ENCODE data around the gene PERM1. TPM values are rescaled to one million over a fixed set of nuclear protein-coding genes. Genes with fewer than 3 reads are reported as not detected.
"Not testable (repeated sequence)": the region's sequence is repeated elsewhere in the genome, so short reads cannot be mapped to it uniquely, and the experiment has no call there.

PERM1 gene
- total RNA-seq, 2 donors from 2014 or later, result not detected

- H3K36me3 Mint-ChIP-seq, result no peaks in the 10 kb centered on the region
- no peaks in the 10 kb centered on the region for H3K4me1 Mint-ChIP-seq (ENCODE audit: low read depth in 2 of 2)
- no peak overlapping the region for H3K4me3 Mint-ChIP-seq
- peaks cover 11 to 29% of the 10 kb centered on the region in 2 donors for H3K27me3 Mint-ChIP-seq
- no peaks in the 10 kb centered on the region for H3K9me3 Mint-ChIP-seq
- peak; percentile 62 to 80 for ATAC-seq
- no peak overlapping the region for H3K27ac Mint-ChIP-seq
- no peak for DNase-seq (ENCODE audit: low spot score)
Observed at GRCh38 chr1:983798-984475, 2.0 kb upstream of the PERM1 start.

GRCh38 chr1:982765-983436 lies 1.0 kb upstream of the PERM1 start:
- H3K27ac Mint-ChIP-seq, result no peak overlapping the region
- no peak for DNase-seq (ENCODE audit: low spot score)
- H3K36me3 Mint-ChIP-seq, result no peaks in the 10 kb centered on the region
- ATAC-seq, result no peak
- H3K9me3 Mint-ChIP-seq, result no peaks in the 10 kb centered on the region
- peaks cover 6 to 22% of the 10 kb centered on the region in 2 donors for H3K27me3 Mint-ChIP-seq
- no peak overlapping the region for H3K4me3 Mint-ChIP-seq
- no peaks in the 10 kb centered on the region for H3K4me1 Mint-ChIP-seq (ENCODE audit: low read depth in 2 of 2)

GRCh38 chr1:981491-981954 lies 370 bp downstream of the PERM1 start:
- ATAC-seq (no peak), DNase-seq (ENCODE audit: low spot score) (no peak)
- no peaks in the 10 kb centered on the region for H3K9me3 Mint-ChIP-seq
- no peak overlapping the region for H3K27ac Mint-ChIP-seq
- no peak overlapping the region for H3K4me3 Mint-ChIP-seq
- H3K36me3 Mint-ChIP-seq, result no peaks in the 10 kb centered on the region
- peaks cover 6 to 22% of the 10 kb centered on the region in 2 donors for H3K27me3 Mint-ChIP-seq
- H3K4me1 Mint-ChIP-seq (ENCODE audit: low read depth in 2 of 2), result no peaks in the 10 kb centered on the region

GRCh38 chr1:980602-981395 lies 1.1 kb downstream of the PERM1 start:
- Mint-ChIP-seq H3K36me3 (no peaks in the 10 kb centered on the region), H3K9me3 (no peaks in the 10 kb centered on the region), H3K27me3 (peaks cover 7 to 14% of the 10 kb centered on the region in 2 donors), H3K4me3 (no peak overlapping the region), H3K4me1 (ENCODE audit: low read depth in 2 of 2) (peaks cover 0 to 2% of the 10 kb centered on the region in 2 donors), H3K27ac (no peak overlapping the region)
- ATAC-seq, result no peak
- DNase-seq (ENCODE audit: low spot score), result no peak

- Mint-ChIP-seq H3K36me3 (no peaks in the 10 kb centered on the region), H3K4me3 (no peak overlapping the region), H3K9me3 (no peaks in the 10 kb centered on the region), H3K4me1 (ENCODE audit: low read depth in 2 of 2) (peaks cover 0 to 5% of the 10 kb centered on the region in 2 donors), H3K27me3 (peaks cover 9 to 10% of the 10 kb centered on the region in 2 donors), H3K27ac (no peak overlapping the region)
- ATAC-seq (no peak), DNase-seq (ENCODE audit: low spot score) (no peak)
Observed at GRCh38 chr1:980137-980571, 1.7 kb downstream of the PERM1 start.

- H3K36me3 Mint-ChIP-seq, result no peaks in the 10 kb centered on the region
- H3K4me3 Mint-ChIP-seq, result no peak overlapping the region
- no peaks in the 10 kb centered on the region for H3K9me3 Mint-ChIP-seq
- H3K27me3 Mint-ChIP-seq, result peaks cover 12% of the 10 kb centered on the region in 2 donors
- ATAC-seq (no peak), DNase-seq (ENCODE audit: low spot score) (no peak)
- peaks cover 0 to 5% of the 10 kb centered on the region in 2 donors for H3K4me1 Mint-ChIP-seq (ENCODE audit: low read depth in 2 of 2)
- H3K27ac Mint-ChIP-seq, result no peak overlapping the region
Observed at GRCh38 chr1:979744-980072, 2.2 kb downstream of the PERM1 start.

GRCh38 chr1:978835-979743 lies 2.8 kb downstream of the PERM1 start:
- Mint-ChIP-seq H3K9me3 (no peaks in the 10 kb centered on the region), H3K27ac (no peak overlapping the region), H3K36me3 (no peaks in the 10 kb centered on the region), H3K4me3 (no peak overlapping the region), H3K27me3 (peaks cover 13% of the 10 kb centered on the region in 2 donors), H3K4me1 (ENCODE audit: low read depth in 2 of 2) (peaks cover 0 to 5% of the 10 kb centered on the region in 2 donors)
- ATAC-seq (no peak), DNase-seq (ENCODE audit: low spot score) (no peak)

GRCh38 chr1:978069-978834 lies 3.6 kb downstream of the PERM1 start:
- Mint-ChIP-seq H3K4me1 (ENCODE audit: low read depth in 2 of 2) (peaks cover 0 to 5% of the 10 kb centered on the region in 2 donors), H3K27me3 (peaks cover 9 to 13% of the 10 kb centered on the region in 2 donors), H3K36me3 (no peaks in the 10 kb centered on the region), H3K9me3 (no peaks in the 10 kb centered on the region), H3K27ac (peak overlapping the region in 1 of 2 donors; percentile 53), H3K4me3 (no peak overlapping the region)
- ATAC-seq (no peak), DNase-seq (ENCODE audit: low spot score) (no peak)

GRCh38 chr1:976791-977190 lies 5.1 kb downstream of the PERM1 start:
- H3K36me3 Mint-ChIP-seq; DNase-seq (ENCODE audit: low spot score); H3K27ac Mint-ChIP-seq; H3K4me1 Mint-ChIP-seq (ENCODE audit: low read depth in 2 of 2); H3K9me3 Mint-ChIP-seq; H3K27me3 Mint-ChIP-seq; H3K4me3 Mint-ChIP-seq; ATAC-seq: not testable (repeated sequence)

GRCh38 chr1:975896-976683 lies 5.8 kb downstream of the PERM1 start:
- no peak overlapping the region for H3K4me3 Mint-ChIP-seq

GRCh38 chr1:975365-975764 lies 6.5 kb downstream of the PERM1 start:
- ATAC-seq (no peak), DNase-seq (ENCODE audit: low spot score) (no peak)
- Mint-ChIP-seq H3K4me3 (no peak overlapping the region), H3K4me1 (ENCODE audit: low read depth in 2 of 2) (peaks cover 0 to 5% of the 10 kb centered on the region in 2 donors), H3K27ac (peak overlapping the region in 1 of 2 donors; percentile 16), H3K36me3 (no peaks in the 10 kb centered on the region), H3K27me3 (peaks cover 8 to 12% of the 10 kb centered on the region in 2 donors), H3K9me3 (no peaks in the 10 kb centered on the region)

More at GRCh38 chr1:975896-976683, 5.8 kb downstream of the PERM1 start:
- peak; percentile 66 to 79 for ATAC-seq
- Mint-ChIP-seq H3K27ac (peak overlapping the region in 1 of 2 donors; percentile 16), H3K4me1 (ENCODE audit: low read depth in 2 of 2) (peaks cover 0 to 5% of the 10 kb centered on the region in 2 donors), H3K9me3 (no peaks in the 10 kb centered on the region), H3K27me3 (peaks cover 8 to 12% of the 10 kb centered on the region in 2 donors), H3K36me3 (no peaks in the 10 kb centered on the region)
- DNase-seq (ENCODE audit: low spot score), result no peak

All from natural killer cell treated with Interleukin-12 subunit alpha and Interleukin-12 subunit beta and Interleukin-15 and Interleukin-18, amount 100 ng/mL, for 72 hours (primary cell).